Vagina (tissue), 2 donors: Measurements from ENCODE around the gene KAZN. TPM values are rescaled to one million over a fixed set of nuclear protein-coding genes. Genes with fewer than 3 reads are reported as not detected.

Source experiments
- DNase-seq, 2 donors: peaks; one replicate each; pipeline ENCODE4 v3.0.0-alpha.2; 2017; ENCODE audit errors: extremely low spot score in 2 of 2
- H3K27ac ChIP-seq: fragments of 200-600 bp; sonication (generic); one replicate; pipeline ENCODE4 v1.5.1; 2019
- H3K27me3 ChIP-seq: fragments of 200-600 bp; sonication (generic); one replicate; pipeline ENCODE4 v1.5.1; 2019
- H3K36me3 ChIP-seq, 2 donors: fragments of 200-600 bp; sonication (generic); one replicate each; pipeline ENCODE4 v1.5.1; 2017 to 2019
- H3K4me1 ChIP-seq: fragments of 200-600 bp; sonication (generic); one replicate; pipeline ENCODE4 v1.5.1; 2019
- H3K4me3 ChIP-seq, 2 donors: fragments of 200-600 bp; sonication (generic); 1 replicate in 1 of 2; 2 replicates in 1 of 2; pipeline ENCODE4 v1.5.1; 2016 to 2019
- H3K9me3 ChIP-seq: fragments of 200-600 bp; sonication (generic); one replicate; pipeline ENCODE4 v1.5.1; 2019
- POLR2A ChIP-seq, 2 donors: fragments of 450-650 bp; IDR thresholded peaks; one replicate each; pipeline ENCODE4 v1.6.1; 2017; ENCODE audit warnings: antibody characterized with exemption in 2 of 2, mild to moderate bottlenecking in 2 of 2, moderate library complexity in 2 of 2
- POLR2AphosphoS5 ChIP-seq, 2 donors: sonication (generic); formaldehyde crosslinking; IDR thresholded peaks; one replicate each; pipeline ENCODE4 v1.9.0; 2017; ENCODE audit warnings: antibody characterized with exemption in 2 of 2, mild to moderate bottlenecking in 2 of 2, low read depth in 1 of 2; ENCODE audit not compliant: insufficient read depth in 1 of 2
- intact Hi-C: fragments of 100-400 bp; cut with DNase I; formaldehyde crosslinking; loops from one replicate; pipeline ENCODE4 v1.15.1; 2023
- total RNA-seq: library from RNA; depleted of rRNA; stranded (reverse); fragments of >200 nt; gene quantifications from one replicate; pipeline ENCODE4 v1.2.3, GENCODE V29; 2016
- TF ChIP-seq, protein P1 (sequence below), 3 experiments: fragments of 450-650 bp in 2 of 3; fragments of 200-600 bp in 1 of 3; sonication (generic) in 1 of 3; IDR thresholded peaks; one replicate each; pipeline ENCODE4 v1.5.1; 2017 to 2019; ENCODE audit warnings: antibody characterized with exemption in 3 of 3, mild to moderate bottlenecking in 2 of 3, moderate library complexity in 2 of 3

The KAZN gene
- total RNA-seq, 1 donor from 2014 or later, result 29.5 TPM

DNA sequence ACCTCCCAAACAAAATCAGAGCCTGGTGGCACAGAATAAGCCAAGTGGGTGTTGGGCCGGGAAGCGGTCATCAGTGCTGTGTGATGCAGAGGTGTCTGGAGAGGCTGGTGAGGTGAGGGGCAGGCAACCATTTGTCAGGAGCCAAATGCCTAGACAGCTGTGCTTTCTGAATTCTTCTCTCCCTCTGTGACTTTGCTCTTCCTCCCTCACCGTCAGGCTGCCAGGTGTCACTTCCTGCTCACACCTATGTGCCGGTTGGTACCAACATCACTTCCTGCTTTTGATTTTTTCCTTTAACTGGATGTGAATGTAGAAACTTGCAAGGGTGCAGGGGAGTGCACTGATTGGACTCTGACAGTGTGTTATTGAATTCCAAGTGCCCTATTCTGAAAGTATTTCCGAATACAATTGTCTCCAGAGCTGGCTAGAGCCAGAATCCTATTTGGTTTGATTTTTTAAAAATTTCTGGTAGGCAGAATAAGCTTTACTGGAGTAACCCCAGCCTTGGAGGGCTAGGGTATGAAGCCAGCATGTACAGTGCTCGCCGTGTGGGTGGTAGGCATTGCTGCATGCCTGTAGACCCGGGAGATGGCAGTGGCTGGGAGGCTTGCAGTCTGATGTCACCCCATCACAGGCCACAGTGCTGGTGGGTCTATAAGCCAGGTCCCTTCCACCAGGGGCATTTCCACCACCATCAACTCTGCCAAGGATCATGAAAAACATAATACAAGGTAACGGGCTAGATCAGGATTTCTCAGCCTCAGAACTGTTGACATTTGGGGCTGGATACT lies 210.9 kb downstream of the KAZN start:
- peaks cover 12% of the 10 kb centered on the region for H3K9me3 ChIP-seq
- intact Hi-C loops, result no loop called here
- H3K27ac ChIP-seq, result peak overlapping the region; percentile 65

DNA sequence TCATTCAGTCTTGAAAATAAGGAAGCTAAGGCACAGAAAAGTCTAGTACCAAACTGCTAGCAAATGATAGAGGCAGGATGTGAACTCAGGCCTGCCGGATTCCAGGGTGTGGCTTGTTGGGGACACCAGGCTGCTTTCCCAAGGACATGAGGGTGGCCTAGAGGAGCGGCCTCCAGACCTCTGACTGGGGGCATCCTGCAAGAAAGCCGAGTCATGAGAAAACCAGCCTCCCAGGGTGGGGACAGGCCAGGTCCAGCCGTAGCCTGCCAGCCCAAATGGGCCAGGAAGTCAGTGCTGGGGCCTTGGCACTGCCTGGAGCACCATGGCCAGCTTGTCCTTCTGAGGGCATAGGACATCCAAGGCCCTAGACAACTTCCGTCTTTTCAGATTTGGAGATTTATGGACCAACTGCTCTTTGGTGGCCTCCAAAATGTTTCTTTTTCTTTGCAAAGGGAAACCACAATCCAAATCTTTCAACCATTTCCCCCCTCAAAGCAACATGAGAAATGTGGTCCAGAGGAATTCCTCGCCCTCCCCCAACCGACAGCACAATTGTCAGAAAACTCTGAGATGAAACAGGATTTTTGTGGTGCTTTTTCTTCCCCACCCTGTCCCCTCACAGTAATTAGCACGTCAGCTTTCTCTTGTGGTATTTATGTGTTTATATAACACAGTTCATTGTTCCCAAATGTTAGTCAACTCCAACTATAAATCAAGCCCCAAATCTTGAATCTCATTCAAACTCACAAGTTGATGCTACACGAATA lies 212.3 kb downstream of the KAZN start:
- peaks cover 12% of the 10 kb centered on the region for H3K9me3 ChIP-seq
- H3K4me3 ChIP-seq, result no peak overlapping the region
- no peaks in the 10 kb centered on the region for H3K4me1 ChIP-seq
- no peaks in the 10 kb centered on the region for H3K36me3 ChIP-seq
- no peaks in the 10 kb centered on the region for H3K27me3 ChIP-seq
- TF ChIP-seq, protein P1, sequence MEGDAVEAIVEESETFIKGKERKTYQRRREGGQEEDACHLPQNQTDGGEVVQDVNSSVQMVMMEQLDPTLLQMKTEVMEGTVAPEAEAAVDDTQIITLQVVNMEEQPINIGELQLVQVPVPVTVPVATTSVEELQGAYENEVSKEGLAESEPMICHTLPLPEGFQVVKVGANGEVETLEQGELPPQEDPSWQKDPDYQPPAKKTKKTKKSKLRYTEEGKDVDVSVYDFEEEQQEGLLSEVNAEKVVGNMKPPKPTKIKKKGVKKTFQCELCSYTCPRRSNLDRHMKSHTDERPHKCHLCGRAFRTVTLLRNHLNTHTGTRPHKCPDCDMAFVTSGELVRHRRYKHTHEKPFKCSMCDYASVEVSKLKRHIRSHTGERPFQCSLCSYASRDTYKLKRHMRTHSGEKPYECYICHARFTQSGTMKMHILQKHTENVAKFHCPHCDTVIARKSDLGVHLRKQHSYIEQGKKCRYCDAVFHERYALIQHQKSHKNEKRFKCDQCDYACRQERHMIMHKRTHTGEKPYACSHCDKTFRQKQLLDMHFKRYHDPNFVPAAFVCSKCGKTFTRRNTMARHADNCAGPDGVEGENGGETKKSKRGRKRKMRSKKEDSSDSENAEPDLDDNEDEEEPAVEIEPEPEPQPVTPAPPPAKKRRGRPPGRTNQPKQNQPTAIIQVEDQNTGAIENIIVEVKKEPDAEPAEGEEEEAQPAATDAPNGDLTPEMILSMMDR (IDR thresholded peaks at IDR 0.05), result no peak
- TF ChIP-seq POLR2AphosphoS5 (IDR thresholded peaks at IDR 0.05; ENCODE audit: insufficient read depth in 1 of 2, low read depth in 1 of 2) (peak; percentile 11 to 26), POLR2A (IDR thresholded peaks at IDR 0.05) (no peak)
- H3K27ac ChIP-seq, result peak overlapping the region; percentile 65
- DNase-seq, result no peak
- intact Hi-C loops, result no loop called here

More for the DNA sequence above, 210.9 kb downstream of the KAZN start:
- no peak overlapping the region for H3K4me3 ChIP-seq
- H3K27me3 ChIP-seq, result no peaks in the 10 kb centered on the region
- TF ChIP-seq POLR2A (IDR thresholded peaks at IDR 0.05), result no peak
- TF ChIP-seq, protein P1 (IDR thresholded peaks at IDR 0.05), result no peak
- TF ChIP-seq POLR2AphosphoS5 (IDR thresholded peaks at IDR 0.05; ENCODE audit: insufficient read depth in 1 of 2, low read depth in 1 of 2), result no peak
- H3K4me1 ChIP-seq, result no peaks in the 10 kb centered on the region
- DNase-seq, result no peak
- no peaks in the 10 kb centered on the region for H3K36me3 ChIP-seq

DNA sequence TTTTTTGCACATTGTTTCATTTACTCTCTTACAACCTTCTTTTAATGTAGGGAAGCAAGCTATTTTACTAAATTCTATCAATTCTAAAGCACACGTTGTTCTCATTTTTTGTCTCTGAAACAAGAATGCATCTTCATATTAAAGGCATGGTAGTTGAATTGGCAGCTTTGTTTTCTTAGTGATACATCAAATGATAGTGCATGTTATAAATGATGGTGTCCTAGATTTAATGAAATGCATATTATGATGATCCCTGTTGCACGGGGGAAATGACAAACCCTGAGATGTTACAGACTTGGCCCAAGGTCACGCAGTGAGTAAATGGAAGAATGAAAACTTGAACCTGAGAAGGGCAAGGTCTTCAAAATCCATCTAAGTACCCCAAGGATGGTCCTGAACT lies 213.1 kb downstream of the KAZN start:
- Histone ChIP-seq H3K36me3 (no peaks in the 10 kb centered on the region), H3K27me3 (no peaks in the 10 kb centered on the region), H3K4me3 (no peak overlapping the region), H3K9me3 (peaks cover 6% of the 10 kb centered on the region), H3K27ac (peak overlapping the region; percentile 65), H3K4me1 (no peaks in the 10 kb centered on the region)
- intact Hi-C loops, result no loop called here
- no peak for TF ChIP-seq POLR2A (IDR thresholded peaks at IDR 0.05)
- no peak for TF ChIP-seq POLR2AphosphoS5 (IDR thresholded peaks at IDR 0.05; ENCODE audit: insufficient read depth in 1 of 2, low read depth in 1 of 2)
- TF ChIP-seq, protein P1 (IDR thresholded peaks at IDR 0.05), result no peak
- DNase-seq, result no peak

DNA sequence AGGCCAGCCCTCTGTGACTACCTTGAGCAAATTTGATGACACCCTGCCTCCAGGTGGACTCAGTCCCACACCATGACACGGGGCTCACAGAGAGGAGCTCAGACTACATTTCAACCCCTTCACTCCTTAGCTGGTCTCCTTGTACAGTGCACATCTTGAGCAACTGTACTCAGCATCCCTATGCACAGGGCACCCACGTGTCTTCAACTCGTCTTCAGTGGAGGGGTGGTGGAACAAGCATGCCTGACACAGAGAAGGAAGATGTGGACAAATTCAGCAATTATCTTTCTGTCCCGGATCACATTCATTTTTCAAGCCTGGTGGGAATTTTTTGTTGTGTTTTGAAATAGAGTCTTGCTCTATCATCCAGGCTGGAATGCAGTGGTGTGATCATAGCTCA lies 213.7 kb downstream of the KAZN start:
- H3K27me3 ChIP-seq, result no peaks in the 10 kb centered on the region
- H3K27ac ChIP-seq, result peak overlapping the region; percentile 9
- H3K9me3 ChIP-seq, result peaks cover under 1% of the 10 kb centered on the region
- no peak overlapping the region for H3K4me3 ChIP-seq
- H3K36me3 ChIP-seq, result no peaks in the 10 kb centered on the region
- DNase-seq, result no peak
- intact Hi-C loops, result no loop called here
- TF ChIP-seq POLR2AphosphoS5 (IDR thresholded peaks at IDR 0.05; ENCODE audit: insufficient read depth in 1 of 2, low read depth in 1 of 2) (no peak), POLR2A (IDR thresholded peaks at IDR 0.05) (no peak)
- TF ChIP-seq, protein P1 (IDR thresholded peaks at IDR 0.05), result no peak
- H3K4me1 ChIP-seq, result no peaks in the 10 kb centered on the region
